NCI-H2029 treated with DMSO at 0.1 percent for 48 hours (cell line): ENCODE data around the gene TOB1.

Source experiments
- DNase-seq: peaks from one replicate; lab custom pipeline; 2025; lab: John Stamatoyannopoulos, UW

The TOB1 gene

GRCh38 chr17:50845240-50846147 is 20.7 kb downstream of the TOB1 start:
- DNase-seq: no peak

DNA sequence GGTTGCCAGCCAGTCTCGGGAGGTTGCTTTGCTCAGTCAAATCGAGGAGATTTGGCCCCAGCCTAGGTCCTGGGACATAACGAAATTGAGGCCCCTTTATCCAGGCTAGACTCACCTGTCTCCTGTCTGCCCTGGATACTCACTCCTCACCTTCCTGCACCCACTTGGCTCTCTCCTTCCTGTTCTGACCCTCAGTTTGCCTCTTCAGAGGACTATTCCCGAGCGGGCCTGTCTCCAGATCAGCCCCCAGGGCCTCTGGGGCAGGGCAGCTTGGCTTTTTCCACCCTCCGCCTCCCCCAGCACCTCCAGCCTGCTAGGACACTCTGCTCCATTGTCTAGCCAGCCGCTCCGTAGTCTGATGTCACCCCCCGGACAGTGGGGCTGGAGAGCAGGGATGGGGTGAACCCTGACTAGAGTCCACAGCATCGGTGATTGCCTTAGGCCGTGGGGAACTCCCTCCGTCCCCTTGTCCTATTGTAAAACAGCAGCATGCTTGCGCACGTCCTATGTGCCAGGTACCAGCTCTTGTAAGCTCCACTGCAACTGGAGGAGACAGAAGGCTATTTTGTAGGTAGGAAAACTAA is 21.9 kb downstream of the TOB1 start:
- no peak for DNase-seq

DNA sequence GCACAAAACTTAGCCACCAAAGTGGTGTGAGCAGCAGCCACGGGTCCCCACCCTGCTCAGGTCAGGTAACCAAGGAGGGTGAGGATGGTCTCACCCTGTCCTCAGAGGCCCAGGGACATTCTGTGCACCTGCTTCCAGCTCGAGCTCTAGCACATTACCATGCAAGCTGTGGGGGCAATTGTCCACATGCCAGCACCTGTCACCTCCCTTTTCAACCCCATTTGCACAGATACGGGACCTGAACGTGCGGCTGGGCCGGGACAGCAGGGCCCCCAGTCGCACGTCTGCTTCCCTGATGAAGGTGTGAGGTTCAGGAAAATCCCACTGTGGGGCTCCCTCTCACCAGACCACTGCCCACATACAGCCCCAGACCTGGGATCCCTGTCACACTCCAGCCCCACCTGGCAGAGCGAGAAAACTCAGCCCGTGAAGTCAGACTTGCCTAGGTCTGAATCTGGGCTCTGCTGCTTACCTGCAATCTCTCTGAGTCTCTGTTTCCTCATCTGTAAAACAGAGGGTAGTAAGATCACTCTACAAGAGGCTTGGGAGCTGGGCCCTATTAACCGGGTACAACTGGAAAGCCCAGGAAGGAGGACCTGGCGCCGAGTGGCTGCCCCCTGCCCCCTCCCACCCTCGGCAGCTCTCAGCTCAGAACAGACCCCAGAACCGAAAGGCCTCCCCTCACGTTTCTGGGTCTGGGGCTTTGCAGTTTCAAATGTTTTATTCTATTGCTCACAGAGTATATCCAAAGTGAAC is 22.8 kb downstream of the TOB1 start:
- DNase-seq: no peak

DNA sequence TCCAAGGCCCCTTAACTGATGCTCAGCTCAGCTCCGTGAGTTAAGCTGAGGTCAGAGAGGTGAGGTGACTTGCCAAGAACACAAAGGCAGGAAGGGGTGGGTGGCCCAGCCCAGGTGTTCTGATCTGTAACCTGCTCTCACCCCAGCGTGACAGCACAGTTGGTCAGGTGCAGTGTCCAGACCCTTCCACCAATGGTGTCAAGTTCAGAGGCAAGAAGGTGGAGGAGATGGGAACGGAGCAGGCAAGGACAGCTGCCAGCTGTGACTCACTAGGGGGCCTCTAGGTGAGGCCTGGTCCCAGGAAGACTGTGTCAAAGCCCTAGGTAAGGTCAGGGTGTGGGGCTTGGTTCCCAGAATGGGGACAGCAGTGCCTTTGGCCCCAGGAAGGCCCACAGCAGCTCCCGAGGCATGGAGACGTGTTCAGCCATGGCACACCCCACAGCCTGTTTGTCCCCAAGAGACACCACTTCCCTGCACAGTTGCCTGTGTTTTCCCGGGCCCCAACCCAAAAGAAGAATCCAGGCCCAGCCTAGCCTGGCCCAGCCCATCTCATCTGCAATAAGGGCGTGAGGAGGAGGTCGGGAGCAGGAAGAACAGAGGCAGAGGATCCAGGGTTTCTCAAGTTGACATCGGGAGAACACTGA is 23.5 kb downstream of the TOB1 start:
- DNase-seq: no peak

DNA sequence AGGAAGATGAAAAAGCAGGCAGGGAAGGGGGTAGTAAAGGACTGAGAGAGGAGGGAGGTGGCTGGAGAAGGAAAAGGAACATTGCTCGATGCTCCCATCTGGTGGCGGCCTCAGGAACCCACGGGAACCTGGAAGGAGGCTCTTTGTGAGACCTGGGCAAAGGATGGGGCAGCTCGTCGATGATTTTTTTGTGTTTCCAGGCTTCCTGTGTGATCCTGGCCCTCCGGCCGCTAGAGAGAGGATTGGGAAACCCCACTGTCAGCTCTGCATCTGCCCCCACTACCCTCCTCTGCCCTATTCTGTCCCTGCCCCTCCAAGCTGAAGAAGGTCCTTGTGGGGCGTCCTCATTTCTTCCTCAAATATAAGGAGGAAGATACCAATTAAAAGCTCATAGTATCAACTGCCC is 24.2 kb downstream of the TOB1 start:
- peak; percentile 26 for DNase-seq

DNA sequence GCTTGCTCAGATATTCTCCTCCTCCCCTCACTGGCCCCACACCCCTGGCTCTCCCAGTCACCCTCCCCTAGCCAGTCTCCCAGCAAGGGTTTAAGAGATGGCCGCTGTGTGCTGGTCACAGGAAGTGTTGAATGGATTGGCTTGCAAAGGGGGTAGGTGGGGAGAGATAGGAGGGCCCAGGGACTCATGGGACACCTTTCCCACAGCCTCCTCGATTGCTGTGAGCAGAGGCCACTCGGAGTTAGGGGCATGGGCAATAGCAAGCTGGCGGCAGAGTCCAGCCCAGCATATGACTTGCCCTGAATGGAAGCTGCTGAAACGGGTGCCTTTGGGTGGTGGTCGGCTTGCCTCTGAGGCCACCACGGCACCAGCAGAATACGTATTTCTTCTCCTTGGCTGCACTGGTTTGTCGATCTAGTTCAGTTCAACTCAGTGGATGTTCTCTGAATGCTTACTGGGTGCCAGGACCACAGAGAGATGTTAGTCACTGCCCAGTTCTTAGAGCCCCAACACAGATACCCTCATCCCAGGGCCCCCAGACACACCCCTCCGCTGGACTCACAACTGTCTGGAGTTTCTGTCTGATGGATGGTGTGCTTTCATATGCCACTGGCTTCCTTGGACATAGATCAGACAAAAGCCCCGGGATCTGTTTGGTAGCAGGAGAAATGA is 24.7 kb downstream of the TOB1 start:
- no peak for DNase-seq

GRCh38 chr17:50840311-50840851 is 25.8 kb downstream of the TOB1 start:
- DNase-seq: no peak

GRCh38 chr17:50839591-50840310 is 26.4 kb downstream of the TOB1 start:
- DNase-seq: no peak

DNA sequence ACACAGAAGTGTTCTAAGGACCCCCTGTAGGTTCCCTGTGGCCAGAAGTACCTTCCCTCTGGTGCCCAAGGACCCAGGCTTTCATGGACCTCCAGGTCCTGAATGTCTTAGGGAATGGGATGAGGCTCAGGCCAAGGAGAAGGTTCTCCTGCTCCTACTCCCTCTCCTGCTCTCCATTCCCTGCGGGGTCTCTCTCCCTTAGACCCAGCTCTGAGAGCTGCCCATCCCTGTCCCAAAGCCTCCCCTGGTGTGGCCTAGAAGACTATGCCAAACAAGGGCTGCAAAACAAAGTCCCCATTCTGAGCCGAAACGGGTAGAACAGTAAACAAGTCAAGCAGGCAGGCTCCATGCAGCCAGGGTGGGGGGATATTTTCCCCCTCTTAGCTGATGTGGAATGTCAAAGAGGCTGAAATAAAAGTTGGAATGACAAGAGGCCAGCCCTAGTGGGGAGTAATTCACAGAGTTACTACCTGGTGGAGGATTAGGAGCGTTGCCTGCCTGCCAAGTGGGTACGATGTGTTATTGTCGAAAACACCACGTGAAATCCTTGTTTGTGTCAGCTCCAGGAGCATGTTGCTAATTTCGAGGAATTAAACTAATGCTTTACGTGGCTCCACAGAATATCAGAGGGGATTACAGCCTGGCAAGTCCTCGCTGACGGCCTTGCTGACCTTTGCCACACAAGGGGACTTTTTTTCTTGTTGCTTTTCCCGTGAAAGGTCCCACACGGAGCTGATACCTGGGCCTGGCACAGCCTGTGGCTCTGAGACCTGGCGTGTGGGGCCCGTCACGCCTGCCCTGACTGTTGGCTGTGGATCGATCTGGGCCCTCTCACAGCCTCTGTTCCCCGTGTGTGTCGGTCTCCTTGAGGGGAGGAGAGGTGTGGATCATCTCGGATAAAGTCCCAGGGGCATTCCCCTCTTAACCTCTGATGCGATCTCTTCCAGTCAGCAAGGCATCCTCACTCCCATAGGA is 27.9 kb downstream of the TOB1 start:
- DNase-seq: no peak

GRCh38 chr17:50837286-50837979 is 28.7 kb downstream of the TOB1 start:
- no peak for DNase-seq

DNA sequence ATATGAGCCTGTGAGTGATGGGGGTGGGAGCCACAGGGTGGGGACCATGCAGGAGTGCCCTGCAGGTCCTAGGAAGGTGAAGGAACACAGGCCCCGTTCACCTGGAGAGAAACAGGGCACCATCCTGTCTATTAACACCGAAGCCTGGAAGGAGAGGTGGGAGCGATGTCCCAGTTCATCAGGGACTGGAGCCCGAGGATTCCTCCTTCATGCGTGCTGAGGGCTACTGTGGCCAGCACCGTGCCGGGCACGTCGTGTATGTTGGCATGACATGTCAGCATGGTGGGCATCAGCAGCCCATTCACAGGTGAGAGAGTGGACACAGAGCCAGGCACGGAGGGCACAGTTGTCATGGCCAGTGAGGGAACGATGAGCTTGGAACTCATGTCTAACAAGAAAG is 29.3 kb downstream of the TOB1 start:
- DNase-seq: no peak

DNA sequence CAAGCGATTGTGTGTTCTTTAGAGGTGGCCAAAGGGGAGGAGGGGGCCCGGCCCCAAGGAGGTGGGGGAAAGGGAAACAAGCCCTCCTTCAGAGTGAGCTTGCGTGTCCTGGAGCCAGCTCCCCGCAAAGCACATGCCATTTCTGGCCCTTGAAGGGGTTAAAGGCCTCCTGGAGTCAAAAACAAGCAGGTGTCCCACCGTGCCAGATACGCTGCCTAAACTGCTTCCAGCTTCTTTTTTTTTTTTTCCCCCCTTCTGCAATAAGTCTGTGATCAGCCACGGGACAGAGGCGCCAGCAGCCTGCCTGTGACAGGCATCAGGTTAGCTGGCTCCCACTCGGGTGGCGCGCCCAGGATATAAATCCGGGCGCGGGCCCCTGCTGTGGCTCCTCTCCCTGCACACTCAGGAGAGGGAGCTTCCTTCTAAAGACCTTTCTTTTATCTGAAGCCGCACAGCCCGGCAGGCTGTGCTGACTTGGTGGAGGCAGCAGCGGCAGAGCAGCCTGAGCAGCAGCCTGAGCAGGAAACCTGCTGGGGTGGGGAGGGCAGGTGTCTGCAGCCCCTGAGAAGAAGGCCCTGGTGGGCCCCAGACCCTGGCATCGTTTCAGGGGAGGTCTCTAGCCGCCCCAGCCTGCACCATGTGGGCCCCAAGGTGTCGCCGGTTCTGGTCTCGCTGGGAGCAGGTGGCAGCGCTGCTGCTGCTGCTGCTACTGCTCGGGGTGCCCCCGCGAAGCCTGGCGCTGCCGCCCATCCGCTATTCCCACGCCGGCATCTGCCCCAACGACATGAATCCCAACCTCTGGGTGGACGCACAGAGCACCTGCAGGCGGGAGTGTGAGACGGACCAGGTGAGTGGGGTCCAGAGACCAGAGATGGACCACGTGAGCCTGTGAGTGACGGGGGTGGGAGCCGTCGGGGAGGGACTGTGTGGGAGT is 30.6 kb downstream of the TOB1 start, which contains the start of gene WFIKKN2:
TSS of gene WFIKKN2 (plus strand) at position 286 of the 934 bp plus-strand sequence. CDS start at position 638, 352 bp downstream.
- no peak for DNase-seq

DNA sequence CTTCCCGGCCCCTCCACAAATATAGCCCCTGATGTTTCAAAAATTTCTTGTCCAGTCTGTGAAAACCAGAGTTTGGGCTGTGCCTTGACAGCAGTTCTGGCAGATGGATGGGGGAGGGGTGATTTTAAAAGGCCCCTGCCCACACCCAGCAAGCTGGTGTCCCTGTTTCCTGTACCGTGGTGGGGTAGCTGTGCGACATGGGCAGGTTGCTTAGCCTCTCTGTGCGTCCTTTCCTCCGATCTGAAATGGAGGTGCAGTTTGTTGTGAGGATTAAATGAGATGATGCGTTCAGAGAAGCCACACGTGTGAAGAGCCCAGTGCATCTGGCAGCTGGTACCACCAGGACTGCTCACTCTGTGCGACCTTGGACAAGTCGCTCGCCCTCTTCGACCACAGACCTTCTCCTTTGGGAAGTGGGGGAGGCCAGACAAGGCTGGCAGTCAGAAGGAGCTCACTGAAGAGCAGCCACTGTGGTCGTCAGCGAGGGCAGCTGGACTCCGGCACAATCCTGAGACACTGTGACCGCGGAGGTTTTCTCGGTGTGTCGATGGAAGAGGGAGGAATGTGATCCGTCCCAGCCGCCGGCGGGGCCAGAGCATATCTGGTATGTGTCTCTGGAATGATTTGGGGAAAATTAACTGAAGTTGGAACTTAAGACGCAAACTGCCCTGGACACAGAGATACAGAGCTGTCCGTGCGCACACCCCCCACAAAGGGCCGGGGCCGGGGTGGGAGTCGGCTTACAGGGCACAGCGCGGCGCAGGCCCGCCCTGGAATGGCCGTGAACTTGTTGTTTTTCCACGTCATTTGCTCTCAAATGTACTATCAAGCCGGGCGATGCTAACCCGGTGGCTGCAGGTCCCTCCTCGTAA is 31.5 kb downstream of the TOB1 start:
- DNase-seq: no peak

- no peak for DNase-seq
Observed at GRCh38 chr17:50833510-50834428, 32.4 kb downstream of the TOB1 start.

DNA sequence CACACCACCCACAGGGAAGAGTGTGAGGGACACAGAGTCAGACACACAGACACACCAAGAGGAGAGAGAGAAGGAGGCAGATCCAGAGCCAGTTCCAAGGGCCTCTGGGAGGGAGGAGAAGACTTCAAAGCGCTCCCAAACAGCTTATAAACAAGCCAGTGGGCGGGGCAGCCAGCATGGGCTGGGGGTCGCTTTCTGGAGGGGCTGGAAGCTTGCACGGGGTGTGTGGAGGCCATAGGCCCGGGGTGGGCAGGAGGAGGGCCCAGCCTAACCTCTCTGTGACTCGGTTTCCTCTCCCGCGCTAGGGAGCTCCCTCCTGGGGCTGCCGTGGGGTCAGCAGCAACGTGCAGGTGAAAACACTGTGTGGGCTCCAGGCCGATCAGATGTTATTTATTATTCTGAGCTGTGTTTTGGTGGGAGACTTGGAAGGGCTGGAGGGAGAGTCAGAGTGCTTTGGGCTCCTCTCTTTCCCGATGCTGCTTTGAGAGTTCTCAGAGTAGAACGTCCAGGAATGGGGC is 33.2 kb downstream of the TOB1 start:
- DNase-seq: no peak
